HepG2 (cell line): ENCODE results near the gene ORMDL2. TPM values are rescaled to one million over a fixed set of nuclear protein-coding genes. Genes with fewer than 3 reads are reported as not detected.

Experiments used
- ARID4A ChIP-seq: sonication (generic); formaldehyde crosslinking; IDR thresholded peaks from 2 replicates; pipeline ENCODE4 v1.5.0; 2020; ENCODE audit warnings: mild to moderate bottlenecking, missing genetic modification reagents, borderline replicate concordance
- ERF ChIP-seq: IDR thresholded peaks from 2 replicates; pipeline ENCODE4 v1.6.1; 2018; ENCODE audit warnings: missing biosample characterization, missing genetic modification reagents
- HCFC1 ChIP-seq: fragments of 150-350 bp; IDR thresholded peaks from 2 replicates; pipeline ENCODE4 v1.6.1; 2014; ENCODE audit warnings: low read depth, low read length
- HMG20A ChIP-seq: IDR thresholded peaks from 2 replicates; pipeline ENCODE4 v1.6.1; 2016; ENCODE audit warnings: borderline replicate concordance
- IRF9 ChIP-seq: sonication (generic); formaldehyde crosslinking; IDR thresholded peaks from 2 replicates; pipeline ENCODE4 v1.8.0; 2022; ENCODE audit warnings: missing genetic modification reagents, mild to moderate bottlenecking, borderline replicate concordance
- KDM3A ChIP-seq: IDR thresholded peaks from 2 replicates; pipeline ENCODE4 v1.6.1; 2018; ENCODE audit warnings: low read depth, missing compliant biosample characterization
- MLLT10 ChIP-seq: sonication (generic); formaldehyde crosslinking; IDR thresholded peaks from 2 replicates; pipeline ENCODE4 v1.4.0; 2020; ENCODE audit warnings: missing genetic modification reagents
- MLXIP ChIP-seq: sonication (generic); formaldehyde crosslinking; IDR thresholded peaks from 2 replicates; pipeline ENCODE4 v1.9.0; 2021; ENCODE audit warnings: missing genetic modification reagents, borderline replicate concordance
- MTA1 ChIP-seq: sonication (generic); formaldehyde crosslinking; IDR thresholded peaks from 2 replicates; pipeline ENCODE4 v1.4.0; 2020; ENCODE audit warnings: missing genetic modification reagents, mild to moderate bottlenecking, borderline replicate concordance
- MXD1 ChIP-seq: sonication (generic); formaldehyde crosslinking; IDR thresholded peaks from 2 replicates; pipeline ENCODE4 v1.4.0; 2020; ENCODE audit warnings: mild to moderate bottlenecking, missing genetic modification reagents
- NFKBIZ ChIP-seq: IDR thresholded peaks from 2 replicates; pipeline ENCODE4 v1.6.1; 2018; ENCODE audit warnings: missing genetic modification reagents, missing compliant biosample characterization
- SIN3A ChIP-seq: IDR thresholded peaks from 2 replicates; pipeline ENCODE4 v1.6.1; 2011; ENCODE audit warnings: low read depth, mild to moderate bottlenecking, control low read depth, low read length, borderline replicate concordance
- SP2 ChIP-seq: sonication (generic); formaldehyde crosslinking; IDR thresholded peaks from 2 replicates; pipeline ENCODE4 v1.5.1; 2020; ENCODE audit warnings: mild to moderate bottlenecking, missing genetic modification reagents
- SP5 ChIP-seq: IDR thresholded peaks from 2 replicates; pipeline ENCODE4 v1.6.1; 2016; ENCODE audit warnings: low read depth, borderline replicate concordance
- TGIF2 ChIP-seq: IDR thresholded peaks from 2 replicates; pipeline ENCODE4 v1.6.1; 2016; ENCODE audit warnings: control low read depth, missing compliant biosample characterization
- U2AF2 ChIP-seq: fragments of 200-400 bp; formaldehyde crosslinking; IDR thresholded peaks from 2 replicates; pipeline ENCODE4 v1.6.1; 2017; ENCODE audit warnings: low read depth, mild to moderate bottlenecking, low read length
- ZMAT3 ChIP-seq: sonication (generic); formaldehyde crosslinking; conservative IDR thresholded peaks from 2 replicates; pipeline ENCODE4 v1.7.0; 2021; ENCODE audit warnings: missing genetic modification reagents
- ZNF225 ChIP-seq: sonication (generic); formaldehyde crosslinking; IDR thresholded peaks from 2 replicates; pipeline ENCODE4 v1.4.0; 2020; ENCODE audit warnings: mild to moderate bottlenecking, missing genetic modification reagents
- ZNF33B ChIP-seq: sonication (generic); formaldehyde crosslinking; IDR thresholded peaks from 2 replicates; pipeline ENCODE4 v1.5.1; 2020; ENCODE audit warnings: mild to moderate bottlenecking, missing genetic modification reagents
- ZNF460 ChIP-seq: sonication (generic); formaldehyde crosslinking; IDR thresholded peaks from 2 replicates; pipeline ENCODE4 v1.5.1; 2020; ENCODE audit warnings: missing genetic modification reagents, mild to moderate bottlenecking, borderline replicate concordance
- ZNF83 ChIP-seq: sonication (generic); formaldehyde crosslinking; IDR thresholded peaks from 2 replicates; pipeline ENCODE4 v1.4.0; 2020; ENCODE audit warnings: missing genetic modification reagents, mild to moderate bottlenecking, borderline replicate concordance
- polyA plus RNA-seq, 8 experiments: library from polyadenylated mRNA; depleted of rRNA in 3 of 8; stranded (reverse) in 7 of 8; unstranded in 1 of 8; fragments of >200 nt; fragmentation: Illumina TruSeq in 4 of 8; extraction: Trizol in 4 of 8; gene quantifications; 2 replicates each; pipeline versions ENCODE4 v1.2.1 to v1.2.3, GENCODE V29; 2011 to 2016; ENCODE audit warnings: low read depth in 4 of 8, missing spikeins in 1 of 8, mixed read lengths in 1 of 8; ENCODE audit not compliant: insufficient read depth in 1 of 8
- total RNA-seq, 5 experiments: library from RNA; depleted of rRNA; stranded (reverse); fragments of >200 nt; fragmentation: Illumina TruSeq; extraction: Trizol; gene quantifications; 2 replicates each; pipeline ENCODE4 v1.2.3, GENCODE V29; 2016; ENCODE audit warnings: low read depth in 1 of 5

Gene ORMDL2
- total and polyA plus RNA-seq, 2 of the 13 experiments (the other 11 are each of a cell fraction or from before 2014, with no cell fraction given) = 24.0 to 28.6 TPM

GRCh38 chr12:55817345-55818139 is at the start of gene ORMDL2, which contains the start of gene SARNP (continued):
- TF ChIP-seq ARID4A (CRISPR knock-in tag) = peak; percentile 84
- TF ChIP-seq MTA1 (CRISPR knock-in tag) = no peak
- TF ChIP-seq MLXIP = no peak
- peak; percentile 34; the same call in 1 of the 2 replicates for TF ChIP-seq SP5 (CRISPR knock-in tag)
- 0 out of 2 replicates have a peak, but pooled peaks have one; percentile 28 for TF ChIP-seq NFKBIZ (CRISPR knock-in tag)
- TF ChIP-seq HCFC1 = peak; percentile 39; the same call in 1 of the 2 replicates
- 0 out of 2 replicates have a peak, but pooled peaks have one; percentile 45 for TF ChIP-seq KDM3A (CRISPR knock-in tag)
- no peak; the same call in 1 of the 2 replicates for TF ChIP-seq ERF (CRISPR knock-in tag)
- no peak; the same call in 1 of the 2 replicates for TF ChIP-seq TGIF2
- 0 out of 2 replicates have a peak, but pooled peaks have one; percentile 54 for TF ChIP-seq ZNF225 (CRISPR knock-in tag)
- peak; percentile 49; the same call in 1 of the 2 replicates for TF ChIP-seq IRF9
- TF ChIP-seq MLLT10 = no peak
- no peak for TF ChIP-seq ZNF460 (CRISPR knock-in tag)
- no peak for TF ChIP-seq MXD1 (CRISPR knock-in tag)
- peak; percentile 40; the same call in 1 of the 2 replicates for TF ChIP-seq ZNF33B (CRISPR knock-in tag)
- TF ChIP-seq SP2 = peak; percentile 95
- no peak for TF ChIP-seq HMG20A (CRISPR knock-in tag)
- TF ChIP-seq ZMAT3 (CRISPR knock-in tag) = peak; percentile 87; the same call in 1 of the 2 replicates
- 0 out of 2 replicates have a peak, but pooled peaks have one; percentile 64 for TF ChIP-seq SIN3A
- TF ChIP-seq ZNF83 (CRISPR knock-in tag) = no peak
- no peak for TF ChIP-seq U2AF2
